Lower lobe of right lung (tissue), 2 donors: Measurements from ENCODE around the gene BLACAT1. TPM values are rescaled to one million over a fixed set of nuclear protein-coding genes. Genes with fewer than 3 reads are reported as not detected.
"Not testable (repeated sequence)": the region's sequence is repeated elsewhere in the genome, so short reads cannot be mapped to it uniquely, and the experiment has no call there.

Experiments
- ATAC-seq, 2 donors: fragments of 200-7000 bp; cut with Tn5 transposase; one replicate each; pipeline ENCODE4 v1.9.1; 2020 to 2022; ENCODE audit warnings: mild to moderate bottlenecking in 2 of 2, moderate library complexity in 2 of 2
- DNase-seq: peaks from one replicate; pipeline ENCODE4 v3.0.0-alpha.2; 2020
- H3K27ac ChIP-seq: fragments of 200-600 bp; one replicate; pipeline ENCODE4 v1.8.0; 2022
- H3K27me3 ChIP-seq: fragments of 200-600 bp; one replicate; pipeline ENCODE4 v1.8.0; 2022; ENCODE audit warnings: low read depth
- H3K36me3 ChIP-seq: fragments of 200-600 bp; one replicate; pipeline ENCODE4 v1.8.0; 2022; ENCODE audit warnings: mild to moderate bottlenecking
- H3K4me1 ChIP-seq: fragments of 200-600 bp; one replicate; pipeline ENCODE4 v1.8.0; 2022
- H3K4me3 ChIP-seq: fragments of 200-600 bp; one replicate; pipeline ENCODE4 v1.8.0; 2022; ENCODE audit warnings: mild to moderate bottlenecking
- H3K9me3 ChIP-seq: fragments of 200-600 bp; one replicate; pipeline ENCODE4 v1.8.0; 2022
- CTCF ChIP-seq: fragments of 200-600 bp; IDR thresholded peaks from one replicate; pipeline ENCODE4 v1.8.0; 2022; ENCODE audit warnings: antibody characterized with exemption, mild to moderate bottlenecking
- intact Hi-C: fragments of 100-400 bp; cut with DNase I; formaldehyde crosslinking; loops from one replicate; pipeline ENCODE4 v1.11.0; 2022
- total RNA-seq: library from RNA; stranded (reverse); fragmentation: NEBNext Ultra II Directional; extraction: Animal tissue kit (Norgen Biotek cat#: 25700); gene quantifications from one replicate; pipeline ENCODE4 v1.2.1, GENCODE V29; 2021
- donor health status: DM: no; HTN: yes; CAD: no; lungs with severe emphysema.

The BLACAT1 gene
- total RNA-seq, 1 donor from 2014 or later, result 1.0 TPM

- ATAC-seq (peak; percentile 75 to 81), DNase-seq (no peak)
- Histone ChIP-seq H3K27ac (no peak overlapping the region), H3K4me3 (no peak overlapping the region), H3K4me1 (peaks cover 15% of the 10 kb centered on the region), H3K9me3 (no peaks in the 10 kb centered on the region), H3K36me3 (no peaks in the 10 kb centered on the region), H3K27me3 (peaks cover 10% of the 10 kb centered on the region)
- peak; percentile 77 for TF ChIP-seq CTCF
- intact Hi-C loops, result loop anchor here (5.0 kb wide), 1 partner anchor 34 kb away; no protein-coding TSS in a partner anchor
Observed at GRCh38 chr1:205488074-205488723, 32.4 kb upstream of the BLACAT1 start.

- no peak overlapping the region for H3K27ac ChIP-seq
- intact Hi-C loops, result loop anchor here (5.0 kb wide), 1 partner anchor 36 kb away; no protein-coding TSS in a partner anchor
- no peaks in the 10 kb centered on the region for H3K4me1 ChIP-seq
- ATAC-seq, result no peak
- TF ChIP-seq CTCF, result no peak
- no peaks in the 10 kb centered on the region for H3K36me3 ChIP-seq
- H3K4me3 ChIP-seq, result no peak overlapping the region
- no peak for DNase-seq
- peaks cover 20% of the 10 kb centered on the region for H3K27me3 ChIP-seq
- H3K9me3 ChIP-seq, result no peaks in the 10 kb centered on the region
Observed at GRCh38 chr1:205486258-205486657, 30.4 kb upstream of the BLACAT1 start.

GRCh38 chr1:205484985-205485967 is 29.4 kb upstream of the BLACAT1 start:
- no peaks in the 10 kb centered on the region for H3K4me1 ChIP-seq
- intact Hi-C loops, result loop anchor here (5.0 kb wide), 1 partner anchor 37 kb away; no protein-coding TSS in a partner anchor
- ATAC-seq (peak; percentile 86 to 89), DNase-seq (peak; percentile 67)
- no peak overlapping the region for H3K27ac ChIP-seq
- H3K36me3 ChIP-seq, result no peaks in the 10 kb centered on the region
- no peaks in the 10 kb centered on the region for H3K9me3 ChIP-seq
- TF ChIP-seq CTCF, result peak; percentile 97
- no peak overlapping the region for H3K4me3 ChIP-seq
- peaks cover 26% of the 10 kb centered on the region for H3K27me3 ChIP-seq

GRCh38 chr1:205483372-205483771 is 27.5 kb upstream of the BLACAT1 start:
- H3K27me3 ChIP-seq, result peaks cover 33% of the 10 kb centered on the region
- no peak overlapping the region for H3K27ac ChIP-seq
- intact Hi-C loops, result no loop called here
- H3K4me3 ChIP-seq, result no peak overlapping the region
- H3K9me3 ChIP-seq, result no peaks in the 10 kb centered on the region
- TF ChIP-seq CTCF, result no peak
- ATAC-seq (no peak), DNase-seq (no peak)
- H3K36me3 ChIP-seq, result no peaks in the 10 kb centered on the region
- H3K4me1 ChIP-seq, result peaks cover under 1% of the 10 kb centered on the region

- H3K27ac ChIP-seq, H3K4me1 ChIP-seq, H3K9me3 ChIP-seq, H3K36me3 ChIP-seq, H3K4me3 ChIP-seq, DNase-seq, intact Hi-C loops, ATAC-seq: not testable (repeated sequence)
- H3K27me3 ChIP-seq, result peaks cover 33% of the 10 kb centered on the region
Observed at GRCh38 chr1:205482587-205482986, 26.7 kb upstream of the BLACAT1 start.
